SK-N-SH treated with all-trans-retinoic acid at 6 μM for 48 hours (cell line): ENCODE data around the gene TPRG1.
"Not testable (repeated sequence)": the region's sequence is repeated elsewhere in the genome, so short reads cannot be mapped to it uniquely, and the experiment has no call there.

Experiments used
- ATAC-seq: fragments of 200-7000 bp; cut with Tn5 transposase; 3 replicates; pipeline ENCODE4 v1.9.1; 2020; ENCODE audit warnings: mild to moderate bottlenecking, moderate library complexity
- ARNTL ChIP-seq: fragments of 450-650 bp; formaldehyde crosslinking; IDR thresholded peaks from 2 replicates; pipeline ENCODE4 v1.5.0; 2020; ENCODE audit warnings: low read depth, mild to moderate bottlenecking, moderate library complexity, borderline replicate concordance
- BACH2 ChIP-seq: fragments of 250-450 bp; sonication (Bioruptor Pico); IDR thresholded peaks from 2 replicates; pipeline ENCODE4 v1.9.0; 2021; ENCODE audit warnings: mild to moderate bottlenecking, borderline replicate concordance
- CSDC2 ChIP-seq: fragments of 250-450 bp; sonication (Bioruptor Pico); IDR thresholded peaks from 2 replicates; pipeline ENCODE4 v1.5.0; 2020; ENCODE audit warnings: mild to moderate bottlenecking, moderate library complexity
- ESRRG ChIP-seq: fragments of 250-450 bp; sonication (Bioruptor Pico); IDR thresholded peaks from 2 replicates; pipeline ENCODE4 v1.6.1; 2021; ENCODE audit warnings: mild to moderate bottlenecking
- GLIS3 ChIP-seq: fragments of 250-450 bp; sonication (Bioruptor Pico); IDR thresholded peaks from 2 replicates; pipeline ENCODE4 v1.5.0; 2020; ENCODE audit warnings: mild to moderate bottlenecking, moderate library complexity
- ISL1 ChIP-seq: fragments of 250-450 bp; sonication (Bioruptor Pico); IDR thresholded peaks from 2 replicates; pipeline ENCODE4 v2.1.2; 2022; ENCODE audit warnings: mild to moderate bottlenecking, moderate library complexity
- OSR1 ChIP-seq: fragments of 250-450 bp; sonication (Bioruptor Pico); IDR thresholded peaks from 2 replicates; pipeline ENCODE4 v1.8.0; 2022; ENCODE audit warnings: moderate library complexity, mild to moderate bottlenecking, inconsistent platforms
- PPARA ChIP-seq: fragments of 250-450 bp; sonication (Bioruptor Pico); IDR thresholded peaks from 2 replicates; pipeline ENCODE4 v1.5.0; 2020; ENCODE audit warnings: mild to moderate bottlenecking, borderline replicate concordance
- RARB ChIP-seq: fragments of 250-450 bp; sonication (Bioruptor Pico); IDR thresholded peaks from 2 replicates; pipeline ENCODE4 v1.8.0; 2021; ENCODE audit warnings: mild to moderate bottlenecking, moderate library complexity
- SNAI2 ChIP-seq: fragments of 250-450 bp; sonication (Bioruptor Pico); IDR thresholded peaks from 2 replicates; pipeline ENCODE4 v1.5.0; 2020; ENCODE audit warnings: mild to moderate bottlenecking, moderate library complexity
- TCF4 ChIP-seq: fragments of 250-450 bp; sonication (Bioruptor Pico); IDR thresholded peaks from 2 replicates; pipeline ENCODE4 v1.8.0; 2021; ENCODE audit warnings: mild to moderate bottlenecking, moderate library complexity, borderline replicate concordance
- TOX ChIP-seq: fragments of 250-450 bp; sonication (Bioruptor Pico); IDR thresholded peaks from 2 replicates; pipeline ENCODE4 v1.8.0; 2021; ENCODE audit warnings: mild to moderate bottlenecking, moderate library complexity, borderline replicate concordance
- ZC3H10 ChIP-seq: fragments of 250-450 bp; sonication (Bioruptor Pico); IDR thresholded peaks from 2 replicates; pipeline ENCODE4 v1.5.1; 2021; ENCODE audit warnings: mild to moderate bottlenecking, moderate library complexity
- ZFP3 ChIP-seq: fragments of 250-450 bp; sonication (Bioruptor Pico); IDR thresholded peaks from 2 replicates; pipeline ENCODE4 v1.5.0; 2020; ENCODE audit warnings: mild to moderate bottlenecking, moderate library complexity
- ZFP30 ChIP-seq: fragments of 450-650 bp; formaldehyde crosslinking; IDR thresholded peaks from 2 replicates; pipeline ENCODE4 v1.5.0; 2022; ENCODE audit warnings: mild to moderate bottlenecking, moderate library complexity
- ZNF565 ChIP-seq: fragments of 450-650 bp; formaldehyde crosslinking; conservative IDR thresholded peaks from 2 replicates; pipeline ENCODE4 v1.5.0; 2020; ENCODE audit warnings: low read depth, mild to moderate bottlenecking, moderate library complexity
- ZNF70 ChIP-seq: fragments of 450-650 bp; formaldehyde crosslinking; IDR thresholded peaks from 2 replicates; pipeline ENCODE4 v1.5.0; 2020; ENCODE audit warnings: mild to moderate bottlenecking, moderate library complexity
- ZNF8 ChIP-seq: fragments of 450-650 bp; formaldehyde crosslinking; IDR thresholded peaks from 2 replicates; pipeline ENCODE4 v1.5.0; 2020; ENCODE audit warnings: mild to moderate bottlenecking, moderate library complexity
- TF ChIP-seq, protein P1 (sequence below): fragments of 250-450 bp; sonication (Bioruptor Pico); IDR thresholded peaks from 2 replicates; pipeline ENCODE4 v1.8.0; 2020; ENCODE audit warnings: mild to moderate bottlenecking, moderate library complexity, borderline replicate concordance
- TF ChIP-seq, protein P2 (sequence below): fragments of 250-450 bp; sonication (Bioruptor Pico); IDR thresholded peaks from 2 replicates; pipeline ENCODE4 v1.5.0; 2020; ENCODE audit warnings: mild to moderate bottlenecking, moderate library complexity
- TF ChIP-seq, protein P3 (sequence below): fragments of 250-450 bp; sonication (Bioruptor Pico); IDR thresholded peaks from 2 replicates; pipeline ENCODE4 v1.5.1; 2021; ENCODE audit warnings: mild to moderate bottlenecking, moderate library complexity
- TF ChIP-seq, protein P4 (sequence below): fragments of 250-450 bp; sonication (Bioruptor Pico); IDR thresholded peaks from 2 replicates; pipeline ENCODE4 v1.5.1; 2020; ENCODE audit warnings: low read depth, mild to moderate bottlenecking, moderate library complexity
- TF ChIP-seq, protein P5 (sequence below): fragments of 250-450 bp; sonication (Bioruptor Pico); IDR thresholded peaks from 2 replicates; pipeline ENCODE4 v1.8.0; 2021; ENCODE audit warnings: low read depth, mild to moderate bottlenecking, moderate library complexity, borderline replicate concordance

TPRG1 gene

DNA sequence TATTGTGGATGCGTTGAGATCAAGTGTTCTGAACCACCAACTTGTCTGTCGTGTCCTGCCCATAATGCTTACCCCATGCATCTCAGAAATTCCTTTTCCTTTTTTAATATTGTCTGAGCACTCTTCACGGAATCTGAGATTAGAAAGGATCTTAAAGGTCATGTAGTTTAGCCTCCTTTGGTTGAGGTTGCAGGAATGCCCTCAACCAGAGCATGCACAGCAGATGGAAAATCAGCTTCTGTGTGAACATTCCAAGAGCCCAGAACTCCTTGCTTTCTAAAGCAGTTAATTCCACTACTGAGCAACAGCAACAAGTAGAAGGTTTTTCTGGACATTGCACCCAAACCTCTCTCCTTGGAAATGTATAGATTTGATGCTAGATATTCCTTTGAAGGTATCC is 153.7 kb downstream of the TPRG1 start:
- no peak for ATAC-seq
- TF ChIP-seq ISL1 (CRISPR knock-in tag) (no peak), ARNTL (CRISPR knock-in tag) (no peak), ZFP30 (CRISPR knock-in tag) (no peak), ZFP3 (CRISPR knock-in tag) (no peak), ZNF8 (CRISPR knock-in tag) (no peak), BACH2 (no peak), ESRRG (no peak), ZNF70 (no peak), ZC3H10 (no peak), TCF4 (CRISPR knock-in tag) (no peak), OSR1 (CRISPR knock-in tag) (no peak), PPARA (CRISPR knock-in tag) (no peak), CSDC2 (CRISPR knock-in tag) (no peak), GLIS3 (no peak)
- TF ChIP-seq, protein P1, sequence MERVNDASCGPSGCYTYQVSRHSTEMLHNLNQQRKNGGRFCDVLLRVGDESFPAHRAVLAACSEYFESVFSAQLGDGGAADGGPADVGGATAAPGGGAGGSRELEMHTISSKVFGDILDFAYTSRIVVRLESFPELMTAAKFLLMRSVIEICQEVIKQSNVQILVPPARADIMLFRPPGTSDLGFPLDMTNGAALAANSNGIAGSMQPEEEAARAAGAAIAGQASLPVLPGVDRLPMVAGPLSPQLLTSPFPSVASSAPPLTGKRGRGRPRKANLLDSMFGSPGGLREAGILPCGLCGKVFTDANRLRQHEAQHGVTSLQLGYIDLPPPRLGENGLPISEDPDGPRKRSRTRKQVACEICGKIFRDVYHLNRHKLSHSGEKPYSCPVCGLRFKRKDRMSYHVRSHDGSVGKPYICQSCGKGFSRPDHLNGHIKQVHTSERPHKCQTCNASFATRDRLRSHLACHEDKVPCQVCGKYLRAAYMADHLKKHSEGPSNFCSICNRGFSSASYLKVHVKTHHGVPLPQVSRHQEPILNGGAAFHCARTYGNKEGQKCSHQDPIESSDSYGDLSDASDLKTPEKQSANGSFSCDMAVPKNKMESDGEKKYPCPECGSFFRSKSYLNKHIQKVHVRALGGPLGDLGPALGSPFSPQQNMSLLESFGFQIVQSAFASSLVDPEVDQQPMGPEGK: no peak
- TF ChIP-seq, protein P2, sequence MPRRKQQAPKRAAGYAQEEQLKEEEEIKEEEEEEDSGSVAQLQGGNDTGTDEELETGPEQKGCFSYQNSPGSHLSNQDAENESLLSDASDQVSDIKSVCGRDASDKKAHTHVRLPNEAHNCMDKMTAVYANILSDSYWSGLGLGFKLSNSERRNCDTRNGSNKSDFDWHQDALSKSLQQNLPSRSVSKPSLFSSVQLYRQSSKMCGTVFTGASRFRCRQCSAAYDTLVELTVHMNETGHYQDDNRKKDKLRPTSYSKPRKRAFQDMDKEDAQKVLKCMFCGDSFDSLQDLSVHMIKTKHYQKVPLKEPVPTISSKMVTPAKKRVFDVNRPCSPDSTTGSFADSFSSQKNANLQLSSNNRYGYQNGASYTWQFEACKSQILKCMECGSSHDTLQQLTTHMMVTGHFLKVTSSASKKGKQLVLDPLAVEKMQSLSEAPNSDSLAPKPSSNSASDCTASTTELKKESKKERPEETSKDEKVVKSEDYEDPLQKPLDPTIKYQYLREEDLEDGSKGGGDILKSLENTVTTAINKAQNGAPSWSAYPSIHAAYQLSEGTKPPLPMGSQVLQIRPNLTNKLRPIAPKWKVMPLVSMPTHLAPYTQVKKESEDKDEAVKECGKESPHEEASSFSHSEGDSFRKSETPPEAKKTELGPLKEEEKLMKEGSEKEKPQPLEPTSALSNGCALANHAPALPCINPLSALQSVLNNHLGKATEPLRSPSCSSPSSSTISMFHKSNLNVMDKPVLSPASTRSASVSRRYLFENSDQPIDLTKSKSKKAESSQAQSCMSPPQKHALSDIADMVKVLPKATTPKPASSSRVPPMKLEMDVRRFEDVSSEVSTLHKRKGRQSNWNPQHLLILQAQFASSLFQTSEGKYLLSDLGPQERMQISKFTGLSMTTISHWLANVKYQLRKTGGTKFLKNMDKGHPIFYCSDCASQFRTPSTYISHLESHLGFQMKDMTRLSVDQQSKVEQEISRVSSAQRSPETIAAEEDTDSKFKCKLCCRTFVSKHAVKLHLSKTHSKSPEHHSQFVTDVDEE (CRISPR knock-in tag): no peak
- TF ChIP-seq, protein P3, sequence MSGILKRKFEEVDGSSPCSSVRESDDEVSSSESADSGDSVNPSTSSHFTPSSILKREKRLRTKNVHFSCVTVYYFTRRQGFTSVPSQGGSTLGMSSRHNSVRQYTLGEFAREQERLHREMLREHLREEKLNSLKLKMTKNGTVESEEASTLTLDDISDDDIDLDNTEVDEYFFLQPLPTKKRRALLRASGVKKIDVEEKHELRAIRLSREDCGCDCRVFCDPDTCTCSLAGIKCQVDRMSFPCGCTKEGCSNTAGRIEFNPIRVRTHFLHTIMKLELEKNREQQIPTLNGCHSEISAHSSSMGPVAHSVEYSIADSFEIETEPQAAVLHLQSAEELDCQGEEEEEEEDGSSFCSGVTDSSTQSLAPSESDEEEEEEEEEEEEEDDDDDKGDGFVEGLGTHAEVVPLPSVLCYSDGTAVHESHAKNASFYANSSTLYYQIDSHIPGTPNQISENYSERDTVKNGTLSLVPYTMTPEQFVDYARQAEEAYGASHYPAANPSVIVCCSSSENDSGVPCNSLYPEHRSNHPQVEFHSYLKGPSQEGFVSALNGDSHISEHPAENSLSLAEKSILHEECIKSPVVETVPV: no peak

DNA sequence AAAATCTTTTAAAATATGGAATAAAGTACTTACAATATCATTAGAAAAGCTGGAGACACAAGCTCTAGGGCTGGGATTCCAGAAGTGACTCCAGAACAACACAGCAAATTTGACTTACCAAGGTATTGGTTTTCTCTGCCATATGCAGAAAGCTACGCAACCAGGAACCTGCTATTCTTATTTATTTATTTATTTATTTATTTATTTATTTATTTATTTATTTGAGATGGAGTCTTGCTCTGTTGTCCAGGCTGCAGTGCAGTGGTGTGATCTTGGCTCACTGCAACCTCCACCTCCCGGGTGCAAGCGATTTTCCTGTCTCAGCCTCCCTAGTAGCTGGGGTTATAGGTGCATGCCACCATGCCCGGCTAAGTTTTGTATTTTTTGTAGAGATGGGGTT is 157.9 kb downstream of the TPRG1 start:
- ATAC-seq: not testable (repeated sequence)

DNA sequence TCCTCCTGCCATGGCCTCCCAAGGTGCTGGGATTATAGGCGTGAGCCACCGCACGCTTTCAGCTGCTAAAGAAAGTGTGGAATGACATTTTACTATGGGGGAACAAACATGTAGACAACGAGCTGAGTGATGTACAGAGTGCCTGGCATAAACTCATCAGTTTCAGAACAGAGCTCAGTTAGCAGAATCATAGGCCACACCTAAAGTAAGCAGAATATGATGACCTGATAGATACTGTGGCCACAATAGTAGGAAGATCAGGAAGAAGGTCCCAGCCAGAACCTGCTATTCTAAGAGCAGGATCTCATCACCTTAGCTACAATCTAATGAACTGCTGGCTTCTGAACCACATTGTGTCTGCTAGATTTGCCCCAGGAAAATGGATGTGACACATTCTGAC is 158.3 kb downstream of the TPRG1 start:
- TF ChIP-seq ZC3H10: no peak
- TF ChIP-seq BACH2: no peak
- no peak for TF ChIP-seq TCF4 (CRISPR knock-in tag)
- TF ChIP-seq ARNTL (CRISPR knock-in tag): no peak
- TF ChIP-seq ISL1 (CRISPR knock-in tag): no peak
- TF ChIP-seq, protein P1: no peak
- TF ChIP-seq PPARA (CRISPR knock-in tag): no peak
- TF ChIP-seq, protein P4, sequence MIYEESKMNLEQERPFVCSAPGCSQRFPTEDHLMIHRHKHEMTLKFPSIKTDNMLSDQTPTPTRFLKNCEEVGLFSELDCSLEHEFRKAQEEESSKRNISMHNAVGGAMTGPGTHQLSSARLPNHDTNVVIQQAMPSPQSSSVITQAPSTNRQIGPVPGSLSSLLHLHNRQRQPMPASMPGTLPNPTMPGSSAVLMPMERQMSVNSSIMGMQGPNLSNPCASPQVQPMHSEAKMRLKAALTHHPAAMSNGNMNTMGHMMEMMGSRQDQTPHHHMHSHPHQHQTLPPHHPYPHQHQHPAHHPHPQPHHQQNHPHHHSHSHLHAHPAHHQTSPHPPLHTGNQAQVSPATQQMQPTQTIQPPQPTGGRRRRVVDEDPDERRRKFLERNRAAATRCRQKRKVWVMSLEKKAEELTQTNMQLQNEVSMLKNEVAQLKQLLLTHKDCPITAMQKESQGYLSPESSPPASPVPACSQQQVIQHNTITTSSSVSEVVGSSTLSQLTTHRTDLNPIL (CRISPR knock-in tag): no peak
- TF ChIP-seq OSR1 (CRISPR knock-in tag): no peak
- no peak for TF ChIP-seq TOX (CRISPR knock-in tag)
- TF ChIP-seq ZNF8 (CRISPR knock-in tag): no peak
- no peak for TF ChIP-seq ZFP3 (CRISPR knock-in tag)
- TF ChIP-seq ZFP30 (CRISPR knock-in tag): no peak
- ATAC-seq: no peak

DNA sequence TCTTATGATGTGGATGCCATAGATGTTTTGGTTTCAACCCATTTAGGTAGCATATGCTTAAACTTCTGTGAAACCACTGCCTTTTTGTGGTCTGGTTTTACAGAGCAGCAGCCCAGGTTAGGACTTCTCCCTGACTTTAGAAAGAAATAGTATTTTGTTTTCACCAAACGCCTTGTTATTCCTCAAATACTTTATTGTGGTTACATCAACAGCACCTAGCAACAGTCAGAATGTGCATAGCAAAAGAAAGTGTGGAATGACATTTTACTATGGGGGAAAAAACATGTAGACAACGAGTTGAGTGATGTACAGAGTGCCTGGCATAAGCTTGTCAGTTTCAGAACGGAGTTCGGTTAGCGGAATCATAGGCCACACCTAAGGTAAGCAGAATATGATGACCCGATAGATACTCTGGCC is 159.2 kb downstream of the TPRG1 start:
- no peak for ATAC-seq
- no peak for TF ChIP-seq PPARA (CRISPR knock-in tag)
- TF ChIP-seq, protein P4 (CRISPR knock-in tag): no peak
- no peak for TF ChIP-seq ZFP30 (CRISPR knock-in tag)
- no peak for TF ChIP-seq ZFP3 (CRISPR knock-in tag)
- no peak for TF ChIP-seq ZNF70
- TF ChIP-seq CSDC2 (CRISPR knock-in tag): no peak
- TF ChIP-seq OSR1 (CRISPR knock-in tag): no peak
- no peak for TF ChIP-seq ZC3H10
- TF ChIP-seq ISL1 (CRISPR knock-in tag): no peak
- TF ChIP-seq GLIS3: no peak
- TF ChIP-seq SNAI2 (CRISPR knock-in tag): no peak
- TF ChIP-seq ZNF8 (CRISPR knock-in tag): no peak
- TF ChIP-seq ZNF565 (CRISPR knock-in tag): no peak
- TF ChIP-seq, protein P5, sequence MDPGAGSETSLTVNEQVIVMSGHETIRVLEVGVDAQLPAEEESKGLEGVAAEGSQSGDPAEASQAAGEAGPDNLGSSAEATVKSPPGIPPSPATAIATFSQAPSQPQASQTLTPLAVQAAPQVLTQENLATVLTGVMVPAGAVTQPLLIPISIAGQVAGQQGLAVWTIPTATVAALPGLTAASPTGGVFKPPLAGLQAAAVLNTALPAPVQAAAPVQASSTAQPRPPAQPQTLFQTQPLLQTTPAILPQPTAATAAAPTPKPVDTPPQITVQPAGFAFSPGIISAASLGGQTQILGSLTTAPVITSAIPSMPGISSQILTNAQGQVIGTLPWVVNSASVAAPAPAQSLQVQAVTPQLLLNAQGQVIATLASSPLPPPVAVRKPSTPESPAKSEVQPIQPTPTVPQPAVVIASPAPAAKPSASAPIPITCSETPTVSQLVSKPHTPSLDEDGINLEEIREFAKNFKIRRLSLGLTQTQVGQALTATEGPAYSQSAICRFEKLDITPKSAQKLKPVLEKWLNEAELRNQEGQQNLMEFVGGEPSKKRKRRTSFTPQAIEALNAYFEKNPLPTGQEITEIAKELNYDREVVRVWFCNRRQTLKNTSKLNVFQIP: no peak
- no peak for TF ChIP-seq RARB (CRISPR knock-in tag)
- no peak for TF ChIP-seq TOX (CRISPR knock-in tag)
